Liver (tissue), 3 donors: ENCODE measurements around the gene SALL1.

Experiments used
- CTCF ChIP-seq: fragments of 150-350 bp; IDR thresholded peaks from 2 replicates; pipeline ENCODE4 v1.5.1; 2017; ENCODE audit warnings: improper control_type of control experiment, low read depth, low read length; ENCODE audit not compliant: missing input control
- SP1 ChIP-seq: IDR thresholded peaks from 2 replicates; pipeline ENCODE4 v1.6.1; 2018; ENCODE audit warnings: antibody characterized with exemption, mild to moderate bottlenecking
- donor health status: healthy.
- donor health status: healthy.

GRCh38 chr16:51133183-51133582 lies 17.9 kb downstream of the SALL1 start:
- no peak for TF ChIP-seq SP1
- no peak for TF ChIP-seq CTCF
